GM12865 (cell line): ENCODE results near the gene STK39.

Experiments
- DNase-seq: peaks from one replicate; pipeline ENCODE4 v3.0.0; 2010; ENCODE audit warnings: low read depth
- H3K4me3 ChIP-seq: 2 replicates; pipeline ENCODE4 v1.5.1; 2011; ENCODE audit warnings: mild to moderate bottlenecking, low read depth, low read length, control low read depth
- TF ChIP-seq, protein P1 (sequence below): IDR thresholded peaks from 2 replicates; pipeline ENCODE4 v1.5.1; 2011; ENCODE audit warnings: low read length, control low read depth, low read depth, inconsistent platforms; ENCODE audit not compliant: insufficient read depth; ENCODE audit errors: missing control alignments

Gene STK39

GRCh38 chr2:168220965-168221819 is 26.2 kb downstream of the STK39 start:
- TF ChIP-seq, protein P1, sequence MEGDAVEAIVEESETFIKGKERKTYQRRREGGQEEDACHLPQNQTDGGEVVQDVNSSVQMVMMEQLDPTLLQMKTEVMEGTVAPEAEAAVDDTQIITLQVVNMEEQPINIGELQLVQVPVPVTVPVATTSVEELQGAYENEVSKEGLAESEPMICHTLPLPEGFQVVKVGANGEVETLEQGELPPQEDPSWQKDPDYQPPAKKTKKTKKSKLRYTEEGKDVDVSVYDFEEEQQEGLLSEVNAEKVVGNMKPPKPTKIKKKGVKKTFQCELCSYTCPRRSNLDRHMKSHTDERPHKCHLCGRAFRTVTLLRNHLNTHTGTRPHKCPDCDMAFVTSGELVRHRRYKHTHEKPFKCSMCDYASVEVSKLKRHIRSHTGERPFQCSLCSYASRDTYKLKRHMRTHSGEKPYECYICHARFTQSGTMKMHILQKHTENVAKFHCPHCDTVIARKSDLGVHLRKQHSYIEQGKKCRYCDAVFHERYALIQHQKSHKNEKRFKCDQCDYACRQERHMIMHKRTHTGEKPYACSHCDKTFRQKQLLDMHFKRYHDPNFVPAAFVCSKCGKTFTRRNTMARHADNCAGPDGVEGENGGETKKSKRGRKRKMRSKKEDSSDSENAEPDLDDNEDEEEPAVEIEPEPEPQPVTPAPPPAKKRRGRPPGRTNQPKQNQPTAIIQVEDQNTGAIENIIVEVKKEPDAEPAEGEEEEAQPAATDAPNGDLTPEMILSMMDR: no peak
- no peak for DNase-seq
- H3K4me3 ChIP-seq: no peak overlapping the region

GRCh38 chr2:168217920-168218319 is 29.5 kb downstream of the STK39 start:
- no peak overlapping the region for H3K4me3 ChIP-seq
- no peak for DNase-seq
- TF ChIP-seq, protein P1: no peak

DNA sequence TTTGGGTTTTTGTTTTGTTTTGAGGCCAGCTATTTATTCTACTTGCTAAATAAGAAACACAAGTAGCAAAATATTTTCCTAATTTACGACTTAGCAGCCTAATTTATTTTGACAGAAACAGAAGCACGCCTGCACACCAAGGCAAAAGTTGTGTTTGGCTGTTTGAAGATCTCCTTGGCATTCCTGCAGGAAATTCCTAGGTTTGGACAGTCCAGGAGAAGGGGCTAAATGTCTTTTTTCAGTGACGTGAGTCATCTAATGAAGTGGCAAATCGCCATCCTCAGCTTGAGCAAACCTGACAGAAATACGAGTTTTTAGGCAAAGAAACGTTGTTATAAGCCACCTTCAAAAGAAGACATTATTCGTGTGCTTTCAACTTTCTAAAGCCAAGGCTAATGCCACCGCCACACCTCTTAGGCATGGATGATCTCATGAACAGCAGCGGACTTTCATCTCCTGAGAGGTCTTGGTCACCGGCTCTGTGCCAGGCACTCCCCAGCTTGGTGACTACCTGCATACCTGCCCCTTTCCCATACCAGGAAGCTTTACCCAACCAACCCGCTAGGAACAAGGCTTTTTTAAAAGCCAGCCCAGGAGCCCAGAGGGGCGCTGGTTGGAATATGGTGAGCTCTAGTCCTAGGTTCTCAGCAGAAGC is 30.9 kb downstream of the STK39 start:
- TF ChIP-seq, protein P1: no peak
- DNase-seq: no peak
- no peak overlapping the region for H3K4me3 ChIP-seq

DNA sequence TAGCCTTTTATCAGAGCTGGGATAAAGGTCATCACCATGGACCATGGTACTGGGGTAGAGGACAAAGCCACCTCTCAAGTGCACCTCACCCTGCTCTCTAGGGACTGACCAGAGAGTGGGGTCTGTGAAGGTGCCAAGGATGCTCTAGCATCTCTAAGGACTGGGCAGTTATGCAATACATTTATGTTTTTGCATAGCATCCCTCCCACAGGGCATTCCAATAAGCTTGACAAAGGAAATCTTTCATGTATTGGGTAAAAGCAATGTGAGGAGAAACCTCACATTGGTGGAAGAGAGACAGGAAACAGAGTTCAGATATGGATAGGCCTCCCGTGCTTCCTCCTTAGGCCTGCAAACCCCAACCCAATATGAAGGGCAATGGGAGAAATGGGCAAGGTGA is 31.6 kb downstream of the STK39 start:
- DNase-seq: no peak
- TF ChIP-seq, protein P1: no peak
- no peak overlapping the region for H3K4me3 ChIP-seq

DNA sequence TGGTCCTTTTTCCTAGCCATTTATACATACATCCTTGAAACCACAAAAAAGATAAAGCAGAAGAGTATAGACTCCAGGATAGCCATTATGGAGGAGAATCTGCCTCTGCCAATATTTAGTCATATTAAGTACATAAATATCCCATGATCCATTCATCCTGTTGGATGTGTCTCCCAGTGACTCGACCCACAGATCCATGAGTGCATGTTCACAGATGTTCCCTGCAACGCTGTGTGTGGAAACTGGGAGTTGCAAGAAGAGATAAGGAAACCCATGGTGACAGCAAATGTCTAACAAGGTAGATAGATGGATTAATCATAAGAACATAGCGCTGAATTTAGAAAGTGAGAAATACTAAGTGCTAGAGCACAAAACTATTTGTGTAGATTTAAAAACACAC is 34.5 kb downstream of the STK39 start:
- DNase-seq: no peak
- no peak overlapping the region for H3K4me3 ChIP-seq
- TF ChIP-seq, protein P1: no peak

DNA sequence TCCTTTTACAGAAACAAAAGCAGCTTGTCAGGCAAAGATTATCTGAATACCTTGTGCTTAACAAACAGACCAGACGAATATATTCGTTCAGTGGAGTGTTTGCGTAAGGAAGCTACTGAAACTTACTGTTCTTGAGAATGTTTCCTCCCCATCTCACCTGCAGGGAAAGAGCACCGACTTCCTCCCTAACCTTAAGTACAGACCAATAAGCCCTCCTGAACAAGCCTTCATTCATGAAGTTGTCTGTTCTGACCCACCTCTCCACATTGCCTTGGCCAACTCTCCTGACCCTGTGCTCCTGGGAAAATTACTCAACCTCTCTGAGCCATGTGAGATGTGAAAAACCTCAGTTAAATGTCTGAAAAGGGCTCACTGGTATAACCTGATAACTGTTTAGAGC is 35.2 kb downstream of the STK39 start:
- TF ChIP-seq, protein P1: no peak
- DNase-seq: no peak
- no peak overlapping the region for H3K4me3 ChIP-seq
